HL-60 (cell line): ENCODE measurements around the gene RPF1.

Experiments
- POLR2AphosphoS5 ChIP-seq: IDR thresholded peaks from 2 replicates; pipeline ENCODE4 v1.6.1; 2012; ENCODE audit warnings: low read depth
- TF ChIP-seq, protein P1 (sequence below): IDR thresholded peaks from one replicate; pipeline ENCODE4 v1.5.1; 2011; ENCODE audit warnings: low read length, control low read depth, inconsistent platforms; ENCODE audit not compliant: insufficient read depth

DNA sequence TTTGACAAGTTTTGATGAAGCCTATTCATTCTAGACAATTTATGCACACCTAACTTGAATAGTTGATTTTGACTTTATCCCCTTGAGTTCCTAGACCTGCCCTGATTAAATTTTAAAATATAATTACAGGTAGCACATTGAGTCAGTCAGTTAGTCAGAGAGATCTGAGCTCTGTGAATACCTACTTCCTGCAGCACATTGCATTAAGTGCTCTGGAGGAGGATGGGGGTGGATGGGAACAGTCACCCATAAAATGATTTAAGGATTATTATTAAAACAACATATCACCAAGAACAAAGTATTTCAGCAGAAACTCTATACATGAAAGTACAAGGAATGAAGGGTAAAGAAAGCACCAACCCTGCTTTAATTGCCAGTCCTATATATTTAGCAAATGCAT lies 11.8 kb upstream of the RPF1 start:
- TF ChIP-seq, protein P1, sequence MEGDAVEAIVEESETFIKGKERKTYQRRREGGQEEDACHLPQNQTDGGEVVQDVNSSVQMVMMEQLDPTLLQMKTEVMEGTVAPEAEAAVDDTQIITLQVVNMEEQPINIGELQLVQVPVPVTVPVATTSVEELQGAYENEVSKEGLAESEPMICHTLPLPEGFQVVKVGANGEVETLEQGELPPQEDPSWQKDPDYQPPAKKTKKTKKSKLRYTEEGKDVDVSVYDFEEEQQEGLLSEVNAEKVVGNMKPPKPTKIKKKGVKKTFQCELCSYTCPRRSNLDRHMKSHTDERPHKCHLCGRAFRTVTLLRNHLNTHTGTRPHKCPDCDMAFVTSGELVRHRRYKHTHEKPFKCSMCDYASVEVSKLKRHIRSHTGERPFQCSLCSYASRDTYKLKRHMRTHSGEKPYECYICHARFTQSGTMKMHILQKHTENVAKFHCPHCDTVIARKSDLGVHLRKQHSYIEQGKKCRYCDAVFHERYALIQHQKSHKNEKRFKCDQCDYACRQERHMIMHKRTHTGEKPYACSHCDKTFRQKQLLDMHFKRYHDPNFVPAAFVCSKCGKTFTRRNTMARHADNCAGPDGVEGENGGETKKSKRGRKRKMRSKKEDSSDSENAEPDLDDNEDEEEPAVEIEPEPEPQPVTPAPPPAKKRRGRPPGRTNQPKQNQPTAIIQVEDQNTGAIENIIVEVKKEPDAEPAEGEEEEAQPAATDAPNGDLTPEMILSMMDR: no peak
- no peak for TF ChIP-seq POLR2AphosphoS5
